Measurements from ENCODE around the gene MEGF6.

The MEGF6 gene

DNA sequence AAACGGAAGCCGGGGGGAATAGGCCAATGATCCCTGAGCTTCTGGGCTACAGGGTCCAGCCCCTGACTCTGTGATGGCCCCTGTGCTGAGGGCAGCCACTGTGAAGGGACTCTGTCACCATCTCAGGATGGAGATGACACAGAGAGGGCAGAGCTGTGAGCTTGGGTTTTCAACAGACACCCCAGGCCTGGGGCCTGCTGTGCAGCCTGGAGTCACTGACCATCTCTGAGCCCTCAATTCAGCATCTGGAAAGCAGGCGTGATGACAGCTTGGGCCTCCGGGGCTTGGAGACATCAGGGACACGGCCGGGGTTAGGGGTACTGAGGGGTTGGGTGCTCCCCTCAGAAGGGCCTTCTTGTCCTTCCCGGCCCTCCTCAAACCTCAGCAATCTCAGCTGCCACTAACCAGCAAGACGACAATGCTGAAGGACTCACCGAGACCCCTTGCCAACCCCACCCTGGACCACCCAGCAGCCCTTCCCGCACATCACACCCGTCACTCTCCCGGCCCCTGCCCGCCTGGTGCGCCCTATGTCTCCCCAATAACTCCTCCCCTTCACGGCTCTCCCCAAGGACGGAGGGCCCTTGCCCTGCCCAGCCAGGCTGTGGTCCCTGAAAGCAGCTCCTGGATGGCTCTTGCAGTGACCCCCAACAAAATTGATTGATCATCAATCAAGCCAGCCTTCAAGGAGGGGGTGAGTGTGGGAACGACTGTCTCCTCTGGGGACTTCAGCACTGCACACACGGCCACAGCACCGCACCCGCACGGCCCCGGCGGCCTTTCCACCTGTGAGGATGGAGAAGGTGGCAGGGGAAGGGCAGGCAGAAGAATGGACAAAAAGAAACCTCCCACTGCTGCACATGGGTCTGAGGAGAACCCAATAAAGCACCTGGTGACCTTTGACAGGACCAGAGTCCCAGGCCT, 4.3 kb downstream of the MEGF6 start:
- no peak for DNase-seq

- DNase-seq = no peak
Measured at GRCh38 chr1:3604997-3605823, 6.1 kb downstream of the MEGF6 start.

GRCh38 chr1:3604468-3604974, 6.8 kb downstream of the MEGF6 start:
- no peak for DNase-seq

DNA sequence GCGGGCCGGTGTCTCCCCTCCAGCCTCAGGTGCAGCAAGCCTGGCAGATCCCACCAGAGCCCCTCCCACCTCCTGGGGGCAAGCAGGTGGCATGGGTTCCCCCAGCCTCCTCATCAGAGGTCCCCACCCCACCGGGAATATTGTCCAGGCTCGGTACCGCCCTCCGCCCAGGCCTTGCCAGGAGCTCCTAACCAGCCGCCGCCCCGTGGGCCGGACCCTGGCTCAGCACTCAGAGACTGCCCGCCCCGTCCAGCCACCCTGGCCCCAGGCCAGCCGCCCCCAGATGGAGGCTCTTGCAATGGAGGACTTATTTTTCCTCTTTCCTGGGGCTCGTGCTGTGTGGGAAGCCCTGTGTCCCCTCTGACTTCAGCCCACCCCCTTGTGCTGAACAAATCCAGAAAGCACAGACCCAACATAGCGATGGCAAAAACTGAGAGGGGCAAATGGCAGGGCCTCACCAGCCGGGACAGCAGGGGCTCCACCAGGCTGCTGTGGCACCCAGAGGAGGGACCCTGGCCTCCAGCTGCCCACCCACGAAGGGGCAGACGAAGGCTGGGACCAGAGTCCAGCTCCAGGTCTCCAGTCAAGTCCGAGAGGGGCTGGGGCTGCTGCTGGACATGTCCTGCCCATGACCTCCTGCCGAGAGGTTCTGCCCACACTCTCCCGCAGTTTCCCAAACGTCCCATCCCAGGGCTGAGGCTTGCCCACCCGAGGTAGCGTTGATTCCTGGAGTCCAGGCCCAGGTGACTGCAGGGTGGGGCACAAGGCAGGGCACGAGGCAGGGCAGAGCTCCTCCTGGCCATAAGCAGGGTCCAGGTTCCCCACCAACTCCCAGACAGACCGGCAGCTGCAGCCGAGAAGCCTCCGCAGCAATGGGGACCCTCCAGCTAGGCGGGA, 7.5 kb downstream of the MEGF6 start:
- DNase-seq = no peak

GRCh38 chr1:3603156-3603555, 8.2 kb downstream of the MEGF6 start:
- DNase-seq = no peak

GRCh38 chr1:3602375-3602774, 8.9 kb downstream of the MEGF6 start:
- no peak for DNase-seq

GRCh38 chr1:3601743-3602142, 9.6 kb downstream of the MEGF6 start:
- no peak for DNase-seq

DNA sequence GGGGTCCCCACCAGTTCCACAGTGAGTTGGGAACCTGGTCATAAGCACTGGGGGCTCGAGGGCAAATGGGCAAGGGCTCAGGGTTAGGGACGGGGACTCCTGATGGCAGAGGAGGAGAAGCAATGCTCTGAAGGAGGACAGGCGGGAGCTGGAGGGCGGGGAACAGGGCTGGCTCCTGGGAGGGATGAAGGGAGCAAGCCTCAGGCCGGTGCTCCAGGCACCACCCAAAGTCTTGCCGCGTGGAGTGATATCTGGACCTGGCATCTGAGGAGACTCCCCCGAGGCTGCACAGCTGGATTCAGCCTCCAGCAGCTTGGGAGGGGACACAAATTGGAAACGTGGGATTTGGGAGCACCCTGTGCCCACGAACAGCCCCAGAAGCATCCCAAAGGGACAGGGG, 11.0 kb downstream of the MEGF6 start:
- no peak for DNase-seq

- no peak for DNase-seq
Measured at GRCh38 chr1:3599816-3600215, 11.5 kb downstream of the MEGF6 start.

DNA sequence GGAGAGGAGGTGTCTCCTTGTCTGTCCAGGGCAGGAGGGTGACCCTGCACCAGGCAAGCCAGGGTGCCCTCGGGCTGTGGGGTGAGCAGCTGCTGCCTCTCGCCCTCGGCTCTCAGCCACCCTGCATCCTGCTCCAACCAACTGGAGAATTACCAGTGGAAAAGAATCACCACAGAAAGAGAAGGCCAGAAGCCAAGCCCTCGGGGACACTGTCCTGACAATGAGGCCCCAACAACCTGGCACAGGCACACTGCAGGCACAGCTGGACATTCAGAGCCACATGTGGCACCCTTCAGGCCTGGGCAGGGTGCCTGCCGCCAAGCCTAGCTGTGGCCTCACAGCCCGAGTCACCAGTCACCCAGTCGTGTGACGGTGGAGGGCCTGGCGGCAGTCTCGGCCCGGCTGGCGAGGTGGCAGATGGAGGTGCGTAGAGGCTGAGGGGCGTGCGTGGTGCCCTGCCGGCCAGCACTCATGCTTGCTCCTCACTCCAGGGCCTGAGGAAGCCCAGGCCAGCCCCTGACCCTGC, 12.0 kb downstream of the MEGF6 start:
- DNase-seq = no peak

DNA sequence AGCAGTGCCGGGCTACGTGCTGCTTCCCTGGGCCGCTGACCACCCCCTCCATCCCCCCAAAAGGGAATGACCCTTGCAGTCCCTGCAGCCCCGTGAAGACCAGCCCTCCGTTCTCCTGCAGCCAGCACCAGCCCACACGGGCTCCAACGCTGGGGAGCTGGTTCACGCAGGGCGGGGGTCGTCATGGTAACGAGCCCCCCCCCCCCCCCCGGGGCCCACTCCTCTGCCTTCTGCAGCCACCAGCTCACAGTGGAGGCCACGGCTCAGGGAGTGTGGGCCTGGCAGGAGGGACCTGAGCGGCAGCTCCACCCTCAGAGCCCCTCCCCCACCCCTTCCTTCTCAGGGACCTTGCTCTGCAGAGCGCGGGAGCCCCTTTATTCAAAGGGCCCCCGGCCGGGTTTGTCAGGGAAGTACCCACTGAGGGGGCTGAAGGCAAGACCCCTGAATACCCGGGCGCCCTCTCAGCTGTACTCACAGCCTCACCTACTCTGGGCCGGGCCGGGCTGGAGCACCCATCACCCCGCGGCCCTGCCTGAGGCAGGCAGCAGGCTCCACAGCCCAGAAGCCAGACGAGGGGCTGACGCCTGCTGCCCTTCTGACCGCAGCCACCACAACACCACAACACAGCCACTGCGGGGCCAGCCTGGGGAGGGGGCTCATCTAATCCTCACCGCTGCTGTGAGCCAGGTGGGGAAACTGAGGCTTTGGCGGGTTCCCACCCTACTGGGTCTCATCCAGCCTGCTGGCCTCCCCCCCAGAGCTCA, 12.6 kb downstream of the MEGF6 start:
- no peak for DNase-seq

GRCh38 chr1:3598051-3598491, 13.2 kb downstream of the MEGF6 start:
- DNase-seq = no peak

- DNase-seq = peak; percentile 6
Measured at GRCh38 chr1:3597599-3597964, 13.7 kb downstream of the MEGF6 start.

GRCh38 chr1:3596663-3597598, 14.4 kb downstream of the MEGF6 start:
- no peak for DNase-seq

DNA sequence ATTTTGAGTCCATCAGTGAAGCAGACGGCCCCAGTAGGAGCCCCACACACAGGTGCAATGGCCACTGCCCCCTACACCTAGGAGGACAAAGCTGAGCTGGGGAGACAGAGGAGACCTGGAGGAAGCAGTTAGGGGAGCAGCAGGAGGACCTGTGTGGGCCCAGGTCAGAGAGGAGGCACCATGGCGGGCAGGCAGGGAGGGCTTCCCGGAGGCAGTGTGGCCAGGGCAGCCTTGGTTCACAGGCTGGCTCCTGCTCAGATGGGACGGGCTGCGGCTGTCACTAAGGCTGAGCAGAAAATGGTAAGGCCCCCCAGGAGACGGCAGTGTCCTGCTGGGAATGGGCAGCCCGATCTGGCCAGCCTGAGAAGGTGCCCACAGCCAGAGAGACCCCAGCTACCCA, 15.4 kb downstream of the MEGF6 start:
- no peak for DNase-seq

DNA sequence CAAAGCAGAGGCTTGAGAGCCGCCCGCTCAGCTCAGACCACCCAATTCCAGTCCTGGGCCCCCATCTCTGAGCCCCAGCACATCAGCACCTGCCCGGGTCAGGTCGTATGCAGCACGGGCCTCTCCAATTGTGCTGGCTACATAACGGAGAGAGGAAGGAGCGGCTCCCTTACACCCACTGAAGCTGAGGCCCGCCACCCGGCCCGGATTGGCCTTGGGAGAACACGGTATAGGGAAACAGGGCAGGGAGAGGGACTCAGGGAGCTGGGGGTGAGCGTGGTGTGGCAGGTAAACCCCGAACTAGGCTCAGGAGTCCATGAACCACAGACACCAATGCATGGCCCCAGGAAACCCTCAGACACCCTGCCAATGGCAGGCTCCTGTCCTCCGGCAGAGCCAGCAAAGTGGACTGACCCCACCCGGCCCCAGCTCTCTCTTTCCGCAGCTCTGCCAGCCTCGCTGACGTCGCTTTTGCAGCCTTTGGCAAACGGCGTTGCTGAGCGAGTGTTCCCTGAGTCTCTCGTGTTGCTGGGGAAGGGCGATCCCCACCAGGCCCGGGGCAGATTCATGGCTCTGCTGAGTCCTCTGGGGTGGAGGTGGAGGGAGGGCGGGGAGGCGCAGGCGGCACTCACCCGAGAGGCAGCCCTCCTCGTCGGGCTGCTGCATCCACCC, 16.5 kb downstream of the MEGF6 start:
- DNase-seq = no peak

DNA sequence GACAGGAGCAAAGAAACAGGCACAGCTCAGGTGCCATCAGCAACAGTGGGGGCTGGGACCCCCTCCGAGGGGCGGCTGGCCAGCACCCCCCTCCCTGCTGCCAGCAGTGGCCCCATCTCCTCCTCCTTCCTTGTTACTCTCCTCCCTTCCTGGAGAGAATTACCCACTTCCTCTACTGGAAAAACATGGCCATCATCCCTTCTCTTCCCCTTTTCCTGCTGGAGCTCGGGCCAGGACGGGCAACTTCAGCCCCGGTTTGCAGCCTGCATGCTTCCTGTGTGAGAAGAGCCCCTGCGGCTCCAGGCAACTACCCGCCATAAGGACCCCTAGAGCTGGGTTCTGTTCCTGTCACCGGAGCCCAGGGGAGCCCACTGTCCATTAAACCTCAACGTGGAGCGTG, 17.6 kb downstream of the MEGF6 start:
- peak; percentile 10 for DNase-seq

DNA sequence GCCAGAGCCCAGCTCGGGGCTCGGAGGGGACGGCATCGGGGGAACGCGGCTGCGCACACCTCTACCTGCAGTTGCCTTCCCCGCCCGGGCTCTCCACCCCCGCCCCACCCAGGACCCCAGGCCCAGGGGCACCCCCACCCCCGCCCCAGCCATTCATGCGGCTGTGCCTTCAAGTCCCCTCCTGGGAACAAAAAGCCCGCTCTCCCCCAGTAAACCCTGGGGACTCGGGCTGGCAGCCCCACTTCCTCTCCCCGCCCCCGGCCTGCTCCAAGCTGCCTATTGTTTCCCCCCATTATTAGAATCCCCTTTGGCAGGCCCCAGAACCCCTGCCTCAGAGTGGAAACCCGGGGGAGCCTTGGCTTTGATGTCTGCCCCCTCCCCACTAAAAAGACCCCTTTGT, 18.0 kb downstream of the MEGF6 start:
- DNase-seq = no peak

DNA sequence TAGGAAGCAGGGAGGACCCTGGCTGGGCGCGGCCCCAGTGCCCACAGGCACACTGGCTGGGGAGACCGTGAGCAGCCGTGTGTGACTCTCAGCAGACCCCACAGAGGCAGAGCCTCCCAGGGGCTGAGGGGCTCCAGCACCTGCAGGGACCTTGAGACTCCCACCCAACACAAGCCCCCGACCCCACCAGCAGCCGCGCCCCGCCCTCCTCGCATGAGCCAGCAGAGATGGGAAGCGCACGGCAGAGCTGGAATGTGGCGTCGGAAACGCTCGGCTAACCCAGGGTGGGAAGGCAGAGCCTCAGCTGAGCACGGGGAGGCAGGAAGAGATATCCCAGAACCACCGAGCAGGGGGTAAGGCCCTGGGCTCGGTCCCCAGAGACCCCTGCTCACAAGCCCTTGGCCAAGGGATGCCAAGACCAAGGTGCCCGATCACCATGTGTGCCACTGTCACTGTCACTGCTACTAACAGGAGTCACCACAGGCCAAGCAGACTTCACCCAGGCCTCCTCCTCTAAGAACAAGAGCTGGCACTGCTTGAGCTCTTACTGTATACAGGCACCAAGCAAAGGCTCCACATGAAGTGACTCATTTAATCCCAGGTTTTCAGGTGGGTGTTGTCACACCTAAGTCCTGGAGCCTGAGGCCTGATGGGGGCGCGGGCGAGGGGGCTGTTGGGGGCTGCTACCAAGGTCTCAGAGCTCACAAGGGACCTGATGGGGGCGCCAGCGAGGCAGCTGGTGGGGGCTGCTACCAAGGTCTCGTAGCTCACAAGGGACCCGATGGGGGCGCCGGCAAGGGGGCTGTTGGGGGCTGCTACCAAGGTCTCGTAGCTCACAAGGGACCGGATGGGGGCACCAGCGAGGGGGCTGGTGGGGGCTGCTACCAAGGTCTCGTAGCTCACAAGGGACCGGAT, 20.1 kb downstream of the MEGF6 start:
- no peak for DNase-seq

All from suppressor macrophage treated with lipopolysaccharide for 4 hours (primary cell).